Panc1 (cell line): Measurements from ENCODE around the gene LEKR1.

Experiments used
- POLR2AphosphoS5 ChIP-seq: IDR thresholded peaks from 2 replicates; pipeline ENCODE4 v1.6.1; 2012; ENCODE audit warnings: mild to moderate bottlenecking, low read depth, low read length, moderate library complexity
- SIN3A ChIP-seq: IDR thresholded peaks from 2 replicates; pipeline ENCODE4 v1.6.1; 2012; ENCODE audit warnings: low read depth, mild to moderate bottlenecking, low read length, moderate library complexity, borderline replicate concordance; ENCODE audit not compliant: insufficient read depth
- TF ChIP-seq, protein P1 (sequence below): fragments of 450-650 bp; IDR thresholded peaks from 2 replicates; pipeline ENCODE4 v1.5.1; 2017; ENCODE audit warnings: mild to moderate bottlenecking

- TF ChIP-seq SIN3A (no peak), POLR2AphosphoS5 (no peak)
- TF ChIP-seq, protein P1, sequence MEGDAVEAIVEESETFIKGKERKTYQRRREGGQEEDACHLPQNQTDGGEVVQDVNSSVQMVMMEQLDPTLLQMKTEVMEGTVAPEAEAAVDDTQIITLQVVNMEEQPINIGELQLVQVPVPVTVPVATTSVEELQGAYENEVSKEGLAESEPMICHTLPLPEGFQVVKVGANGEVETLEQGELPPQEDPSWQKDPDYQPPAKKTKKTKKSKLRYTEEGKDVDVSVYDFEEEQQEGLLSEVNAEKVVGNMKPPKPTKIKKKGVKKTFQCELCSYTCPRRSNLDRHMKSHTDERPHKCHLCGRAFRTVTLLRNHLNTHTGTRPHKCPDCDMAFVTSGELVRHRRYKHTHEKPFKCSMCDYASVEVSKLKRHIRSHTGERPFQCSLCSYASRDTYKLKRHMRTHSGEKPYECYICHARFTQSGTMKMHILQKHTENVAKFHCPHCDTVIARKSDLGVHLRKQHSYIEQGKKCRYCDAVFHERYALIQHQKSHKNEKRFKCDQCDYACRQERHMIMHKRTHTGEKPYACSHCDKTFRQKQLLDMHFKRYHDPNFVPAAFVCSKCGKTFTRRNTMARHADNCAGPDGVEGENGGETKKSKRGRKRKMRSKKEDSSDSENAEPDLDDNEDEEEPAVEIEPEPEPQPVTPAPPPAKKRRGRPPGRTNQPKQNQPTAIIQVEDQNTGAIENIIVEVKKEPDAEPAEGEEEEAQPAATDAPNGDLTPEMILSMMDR: no peak
Measured at GRCh38 chr3:156920399-156920798, 94.2 kb downstream of the LEKR1 start.
